MM.1S (cell line): Measurements from ENCODE around the gene P2RX2.

Experiments
- EZH2 ChIP-seq: fragments of 300-600 bp; sonication (generic); optimal IDR thresholded peaks from 2 replicates; pipeline ENCODE3; 2017; ENCODE audit warnings: low read depth, mild to moderate bottlenecking, antibody characterized with exemption, low read length, mixed read lengths
- EZH2phosphoT487 ChIP-seq: fragments of 300-600 bp; sonication (generic); IDR thresholded peaks from 2 replicates; pipeline ENCODE4 v1.6.1; 2018; ENCODE audit warnings: antibody characterized with exemption, low read length

DNA sequence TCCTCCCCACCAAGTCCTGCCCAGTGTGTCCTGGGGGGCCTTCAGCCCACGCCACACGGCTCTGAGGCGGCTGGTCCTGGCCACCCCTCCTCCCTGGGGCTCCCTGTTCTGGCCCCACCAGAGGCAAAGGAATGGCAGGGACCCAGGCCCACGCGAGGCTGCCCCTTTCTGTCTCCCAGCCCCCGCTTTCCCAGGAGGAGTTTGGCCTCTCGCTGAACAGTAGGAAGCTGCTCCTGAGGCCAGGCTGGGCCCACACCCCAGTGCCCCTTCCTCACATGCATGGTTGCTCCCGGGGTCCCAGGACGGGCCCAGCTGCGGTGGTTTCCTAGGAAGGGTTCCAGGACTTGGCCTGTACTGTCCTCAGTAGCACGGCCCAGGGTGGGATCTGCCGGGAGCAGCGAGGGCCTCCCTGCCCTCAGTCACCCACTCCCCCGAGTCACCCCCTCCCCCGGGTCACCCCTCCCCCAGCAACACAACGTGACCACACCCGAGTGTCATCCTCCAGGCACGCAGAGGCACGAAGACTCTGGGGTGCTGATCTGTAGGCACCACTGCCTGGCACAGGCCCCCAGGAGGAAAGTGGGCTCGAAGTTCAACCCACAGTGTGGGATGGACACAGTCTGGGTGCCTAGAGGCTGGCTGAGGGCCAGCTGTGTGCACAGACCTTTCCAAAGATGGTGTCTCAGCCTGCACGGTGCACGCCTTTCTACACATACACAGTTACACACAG lies 41.2 kb upstream of the P2RX2 start:
- TF ChIP-seq EZH2phosphoT487 (no peak), EZH2 (no peak)
